ENCODE data around the gene MTHFD2.
"Not testable (repeated sequence)": the region's sequence is repeated elsewhere in the genome, so short reads cannot be mapped to it uniquely, and the experiment has no call there.

The MTHFD2 gene

GRCh38 chr2:74225698-74226459, 27.5 kb downstream of the MTHFD2 start:
- Histone ChIP-seq H3K9ac (no peak overlapping the region), H3K4me3 (no peak overlapping the region), H3K9me3 (no peaks in the 10 kb centered on the region), H4K20me1 (no peaks in the 10 kb centered on the region), H3K4me2 (peak overlapping the region; percentile 45; the same call in 1 of the 2 replicates), H3K36me3 (peaks cover 17% of the 10 kb centered on the region), H3K27ac (no peak overlapping the region), H3K4me1 (peaks cover 15% of the 10 kb centered on the region), H3K27me3 (no peaks in the 10 kb centered on the region)
- no peak for TF ChIP-seq Cebpa-rat (IDR thresholded peaks at IDR 0.05)

GRCh38 chr2:74226648-74227213, 28.3 kb downstream of the MTHFD2 start:
- H3K4me2 ChIP-seq: peak overlapping the region; percentile 45
- H3K9ac ChIP-seq: no peak overlapping the region
- H4K20me1 ChIP-seq: no peaks in the 10 kb centered on the region
- no peaks in the 10 kb centered on the region for H3K9me3 ChIP-seq
- H3K4me1 ChIP-seq: peaks cover 15% of the 10 kb centered on the region
- H3K27ac ChIP-seq: peak overlapping the region; percentile 22; the same call in 1 of the 2 replicates
- no peaks in the 10 kb centered on the region for H3K27me3 ChIP-seq
- no peak overlapping the region for H3K4me3 ChIP-seq
- H3K36me3 ChIP-seq: peaks cover 8% of the 10 kb centered on the region
- no peak for TF ChIP-seq Cebpa-rat (IDR thresholded peaks at IDR 0.05)

- Histone ChIP-seq H3K36me3 (no peaks in the 10 kb centered on the region), H3K4me1 (peaks cover 15% of the 10 kb centered on the region), H3K4me3 (no peak overlapping the region), H3K27me3 (no peaks in the 10 kb centered on the region), H3K4me2 (no peak overlapping the region), H3K9ac (no peak overlapping the region), H4K20me1 (no peaks in the 10 kb centered on the region), H3K9me3 (no peaks in the 10 kb centered on the region), H3K27ac (no peak overlapping the region)
- no peak for TF ChIP-seq Cebpa-rat (IDR thresholded peaks at IDR 0.05)
Observed at GRCh38 chr2:74227646-74228045, 29.2 kb downstream of the MTHFD2 start.

GRCh38 chr2:74228772-74229171, 30.4 kb downstream of the MTHFD2 start:
- no peak for TF ChIP-seq Cebpa-rat (IDR thresholded peaks at IDR 0.05)
- Histone ChIP-seq H4K20me1 (no peaks in the 10 kb centered on the region), H3K4me2 (no peak overlapping the region), H3K27me3 (no peaks in the 10 kb centered on the region), H3K9ac (no peak overlapping the region), H3K4me3 (no peak overlapping the region), H3K27ac (no peak overlapping the region), H3K9me3 (no peaks in the 10 kb centered on the region), H3K4me1 (peaks cover 15% of the 10 kb centered on the region), H3K36me3 (no peaks in the 10 kb centered on the region)

DNA sequence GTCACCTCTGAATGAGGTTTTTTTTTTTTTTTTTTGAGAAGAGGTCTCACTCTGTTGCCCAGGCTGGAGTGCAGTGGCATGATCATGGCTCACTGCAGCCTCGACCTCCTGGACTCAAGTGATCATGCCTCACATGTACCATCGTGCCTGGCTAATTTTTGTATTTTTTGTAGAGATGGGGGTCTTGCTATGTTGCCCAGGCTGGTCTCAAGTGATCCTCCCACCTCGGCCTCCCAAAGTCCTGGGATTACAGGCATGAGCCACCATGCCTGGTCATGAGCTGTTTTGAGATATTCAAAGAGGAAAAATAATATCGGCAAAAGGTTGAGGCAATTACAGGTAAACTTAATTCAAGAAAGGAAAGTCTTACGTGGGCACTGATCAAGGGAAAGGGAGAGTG, 31.4 kb downstream of the MTHFD2 start:
- not testable (repeated sequence) for H4K20me1 ChIP-seq, H3K9me3 ChIP-seq, H3K9ac ChIP-seq, H3K36me3 ChIP-seq, H3K4me3 ChIP-seq, H3K4me2 ChIP-seq, H3K27me3 ChIP-seq, H3K27ac ChIP-seq
- peaks cover 15% of the 10 kb centered on the region for H3K4me1 ChIP-seq

DNA sequence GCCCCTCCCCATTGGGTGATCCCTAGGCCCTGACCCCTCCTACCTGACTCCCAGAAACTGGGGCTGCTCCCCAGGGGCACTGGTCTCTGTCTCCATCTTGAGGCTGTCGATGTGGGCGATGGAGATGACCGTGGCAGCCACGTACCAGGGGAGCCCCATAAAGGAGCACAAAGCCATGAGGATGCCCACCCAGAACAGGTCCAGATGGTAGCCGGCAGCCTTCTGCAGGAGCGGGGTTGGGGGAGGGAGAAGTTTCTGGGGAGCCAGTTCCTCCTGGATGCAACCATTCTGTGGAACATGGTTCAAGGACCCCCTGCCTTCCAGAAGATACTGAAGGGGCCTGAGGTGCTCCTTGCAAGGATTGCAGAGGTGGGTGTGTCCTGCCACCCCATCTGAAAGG, 34.0 kb downstream of the MTHFD2 start:
- Histone ChIP-seq H3K9me3 (no peaks in the 10 kb centered on the region), H3K4me2 (no peak overlapping the region), H3K4me3 (no peak overlapping the region), H3K4me1 (no peaks in the 10 kb centered on the region), H3K27me3 (no peaks in the 10 kb centered on the region), H3K36me3 (no peaks in the 10 kb centered on the region), H3K27ac (no peak overlapping the region), H3K9ac (no peak overlapping the region), H4K20me1 (no peaks in the 10 kb centered on the region)
- TF ChIP-seq Cebpa-rat (IDR thresholded peaks at IDR 0.05): no peak

DNA sequence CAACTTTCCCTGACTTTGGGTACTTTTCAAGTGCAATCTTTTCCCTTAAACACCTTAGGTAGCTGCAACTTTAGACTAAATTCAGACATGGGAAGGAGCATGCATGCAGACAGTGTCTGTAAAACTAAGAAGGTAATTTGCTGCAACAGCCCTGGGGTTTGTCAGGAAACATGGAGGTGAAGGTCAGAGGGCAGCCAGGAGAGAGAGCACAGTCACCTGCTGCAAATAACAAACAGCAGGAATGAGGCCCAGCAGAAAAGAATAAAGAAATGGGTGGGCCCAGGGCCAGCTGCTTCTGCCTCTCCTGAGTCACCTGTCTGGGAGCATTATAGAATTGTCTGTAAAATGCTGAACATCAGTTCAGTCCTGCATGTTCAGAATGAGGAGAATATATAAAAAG, 35.2 kb downstream of the MTHFD2 start:
- H3K4me3 ChIP-seq: no peak overlapping the region
- H3K27me3 ChIP-seq: no peaks in the 10 kb centered on the region
- H3K9me3 ChIP-seq: no peaks in the 10 kb centered on the region
- no peaks in the 10 kb centered on the region for H3K4me1 ChIP-seq
- H4K20me1 ChIP-seq: no peaks in the 10 kb centered on the region
- H3K27ac ChIP-seq: no peak overlapping the region
- TF ChIP-seq Cebpa-rat (IDR thresholded peaks at IDR 0.05): no peak
- no peak overlapping the region for H3K4me2 ChIP-seq
- H3K36me3 ChIP-seq: no peaks in the 10 kb centered on the region
- no peak overlapping the region for H3K9ac ChIP-seq

DNA sequence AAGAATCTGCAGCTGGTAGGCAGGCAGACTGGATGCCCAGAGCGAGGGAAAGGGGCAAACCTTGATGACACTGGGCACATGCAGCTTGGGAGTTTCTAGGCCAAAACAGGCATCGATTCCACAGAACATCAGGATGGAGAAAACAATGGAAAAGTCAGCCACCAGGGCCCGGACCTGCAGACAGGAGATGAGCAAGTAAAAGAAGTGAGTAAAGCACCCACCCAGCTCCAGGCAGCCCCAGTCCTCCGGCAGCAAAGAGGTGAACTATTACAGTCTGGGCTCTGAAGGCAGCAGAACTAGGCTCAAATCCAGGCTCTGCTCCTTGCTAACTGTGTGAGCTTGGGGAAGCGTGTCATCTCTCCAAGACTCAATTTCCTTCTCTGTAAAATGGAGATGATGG, 36.6 kb downstream of the MTHFD2 start:
- no peaks in the 10 kb centered on the region for H3K27me3 ChIP-seq
- H3K9ac ChIP-seq: no peak overlapping the region
- no peaks in the 10 kb centered on the region for H3K9me3 ChIP-seq
- no peak overlapping the region for H3K4me3 ChIP-seq
- no peaks in the 10 kb centered on the region for H3K36me3 ChIP-seq
- H3K27ac ChIP-seq: no peak overlapping the region
- no peaks in the 10 kb centered on the region for H3K4me1 ChIP-seq
- no peaks in the 10 kb centered on the region for H4K20me1 ChIP-seq
- no peak overlapping the region for H3K4me2 ChIP-seq
- TF ChIP-seq Cebpa-rat (IDR thresholded peaks at IDR 0.05): no peak

GRCh38 chr2:74238879-74239278, 40.5 kb downstream of the MTHFD2 start:
- Histone ChIP-seq H3K4me1 (no peaks in the 10 kb centered on the region), H4K20me1 (no peaks in the 10 kb centered on the region), H3K9ac (no peak overlapping the region), H3K4me3 (no peak overlapping the region), H3K27ac (no peak overlapping the region), H3K4me2 (no peak overlapping the region), H3K36me3 (no peaks in the 10 kb centered on the region), H3K27me3 (no peaks in the 10 kb centered on the region), H3K9me3 (no peaks in the 10 kb centered on the region)
- TF ChIP-seq Cebpa-rat (IDR thresholded peaks at IDR 0.05): no peak

DNA sequence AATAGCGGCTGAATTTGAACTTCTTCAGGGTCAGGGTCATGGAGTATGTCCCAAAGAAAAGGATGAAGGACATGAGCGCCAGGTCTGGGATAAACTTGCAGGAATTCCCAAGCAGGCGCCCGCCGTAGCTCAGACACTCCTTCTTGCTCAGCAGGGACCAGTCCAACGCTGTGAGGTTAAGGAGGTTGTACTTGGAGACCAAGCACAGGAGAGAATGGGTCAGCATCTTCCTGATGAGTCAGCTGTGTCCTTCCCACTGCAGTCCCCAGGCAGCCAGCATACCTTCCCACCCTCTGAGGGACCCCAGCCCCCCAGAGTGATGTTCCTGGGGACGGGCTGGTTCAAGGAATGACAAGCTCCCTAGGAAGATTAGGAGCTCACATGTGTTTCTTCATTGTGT, 40.9 kb downstream of the MTHFD2 start:
- Histone ChIP-seq H3K4me3 (no peak overlapping the region), H3K36me3 (no peaks in the 10 kb centered on the region), H3K27me3 (no peaks in the 10 kb centered on the region), H3K4me2 (no peak overlapping the region), H3K9ac (no peak overlapping the region), H3K9me3 (no peaks in the 10 kb centered on the region), H3K4me1 (no peaks in the 10 kb centered on the region), H4K20me1 (no peaks in the 10 kb centered on the region), H3K27ac (no peak overlapping the region)
- TF ChIP-seq Cebpa-rat (IDR thresholded peaks at IDR 0.05): no peak

Data from BLaER1 (cell line).